Calu3 (cell line): ENCODE measurements around the gene PPP1R16B. TPM values are rescaled to one million over a fixed set of nuclear protein-coding genes. Genes with fewer than 3 reads are reported as not detected.
"Not testable (repeated sequence)": the region's sequence is repeated elsewhere in the genome, so short reads cannot be mapped to it uniquely, and the experiment has no call there.

Source experiments
- BruUV-seq: library from RNA; stranded (reverse); fragments of 400-500 nt; replicated peaks from 2 replicates; lab custom pipeline; 2021; lab: Mats Ljungman, UMichigan
- CTCF ChIA-PET: fragments of 300-600 bp; sonication (Branson Sonifier 250); formaldehyde crosslinking; loops from one replicate; lab custom pipeline; 2022; ENCODE audit warnings: antibody characterized with exemption; lab: Charles Lee
- DNase-seq: peaks from one replicate; pipeline ENCODE4 v3.0.0; 2022
- H3K27ac Mint-ChIP-seq: one replicate; pipeline ENCODE4 v1.8.0; 2022; ENCODE audit warnings: mixed read lengths; ENCODE audit not compliant: unreplicated experiment
- H3K27me3 Mint-ChIP-seq: one replicate; pipeline ENCODE4 v1.8.0; 2022; ENCODE audit warnings: mixed read lengths; ENCODE audit not compliant: unreplicated experiment
- H3K36me3 Mint-ChIP-seq: one replicate; pipeline ENCODE4 v1.8.0; 2022; ENCODE audit warnings: mild to moderate bottlenecking, moderate library complexity, mixed read lengths; ENCODE audit not compliant: insufficient read depth, unreplicated experiment
- H3K4me1 Mint-ChIP-seq: one replicate; pipeline ENCODE4 v1.8.0; 2022; ENCODE audit warnings: mild to moderate bottlenecking, low read depth, mixed read lengths; ENCODE audit not compliant: unreplicated experiment
- H3K4me3 Mint-ChIP-seq: one replicate; pipeline ENCODE4 v1.8.0; 2022; ENCODE audit warnings: mild to moderate bottlenecking, low read depth, moderate library complexity, mixed read lengths; ENCODE audit not compliant: unreplicated experiment
- H3K9me3 Mint-ChIP-seq: one replicate; pipeline ENCODE4 v1.8.0; 2022; ENCODE audit warnings: low read depth, mixed read lengths; ENCODE audit not compliant: unreplicated experiment
- CTCF ChIP-seq: fragments of 200-600 bp; IDR thresholded peaks from one replicate; pipeline ENCODE4 v1.8.0; 2022; ENCODE audit warnings: antibody characterized with exemption; ENCODE audit not compliant: unreplicated experiment
- intact Hi-C: fragments of 100-400 bp; cut with micrococcal nuclease; formaldehyde crosslinking; loops from one replicate; pipeline ENCODE4 v1.10.0; 2022; ENCODE audit not compliant: unreplicated experiment
- total RNA-seq: library from RNA; stranded (reverse); gene quantifications from 2 replicates; pipeline ENCODE4 v1.2.3, GENCODE V29; 2022

Gene PPP1R16B
- total RNA-seq, 1 experiment from 2014 or later: not detected

GRCh38 chr20:38812709-38813573 lies 7.4 kb downstream of the PPP1R16B start:
- no TSS peak for BruUV-seq
- intact Hi-C loops: no loop called here
- TF ChIP-seq CTCF: no peak
- no peaks in the 10 kb centered on the region for H3K9me3 Mint-ChIP-seq
- no peak overlapping the region for H3K4me3 Mint-ChIP-seq
- no peaks in the 10 kb centered on the region for H3K4me1 Mint-ChIP-seq
- no peak for DNase-seq
- no peaks in the 10 kb centered on the region for H3K36me3 Mint-ChIP-seq
- CTCF ChIA-PET: interaction anchor here (0.6 kb wide), 1 partner anchor 207 kb away, joined by 4 read pairs; no protein-coding TSS in a partner anchor
- peaks cover 87% of the 10 kb centered on the region for H3K27me3 Mint-ChIP-seq
- no peak overlapping the region for H3K27ac Mint-ChIP-seq

GRCh38 chr20:38813574-38813962 lies 8.1 kb downstream of the PPP1R16B start:
- H3K36me3 Mint-ChIP-seq, DNase-seq, BruUV-seq, CTCF ChIA-PET, H3K9me3 Mint-ChIP-seq, H3K4me1 Mint-ChIP-seq, intact Hi-C loops, H3K4me3 Mint-ChIP-seq, H3K27ac Mint-ChIP-seq: not testable (repeated sequence)
- peaks cover 87% of the 10 kb centered on the region for H3K27me3 Mint-ChIP-seq

GRCh38 chr20:38815446-38815845 lies 9.9 kb downstream of the PPP1R16B start:
- Mint-ChIP-seq H3K27ac (no peak overlapping the region), H3K4me1 (no peaks in the 10 kb centered on the region), H3K9me3 (no peaks in the 10 kb centered on the region), H3K27me3 (peaks cover 71% of the 10 kb centered on the region), H3K36me3 (no peaks in the 10 kb centered on the region), H3K4me3 (no peak overlapping the region)
- CTCF ChIA-PET: no interaction called here
- no TSS peak for BruUV-seq
- no peak for DNase-seq
- intact Hi-C loops: no loop called here
- TF ChIP-seq CTCF: no peak

GRCh38 chr20:38818113-38819065 lies 12.9 kb downstream of the PPP1R16B start:
- intact Hi-C loops: no loop called here
- no peak for TF ChIP-seq CTCF
- CTCF ChIA-PET: interaction anchor here (0.6 kb wide), 1 partner anchor 314 kb away, joined by 5 read pairs; no protein-coding TSS in a partner anchor
- Mint-ChIP-seq H3K27ac (no peak overlapping the region), H3K27me3 (peaks cover 70% of the 10 kb centered on the region), H3K36me3 (no peaks in the 10 kb centered on the region), H3K9me3 (peaks cover 6% of the 10 kb centered on the region), H3K4me3 (no peak overlapping the region), H3K4me1 (no peaks in the 10 kb centered on the region)
- no TSS peak for BruUV-seq
- no peak for DNase-seq
